Measurements from ENCODE around the gene SLC25A43.
"Not testable (repeated sequence)": the region's sequence is repeated elsewhere in the genome, so short reads cannot be mapped to it uniquely, and the experiment has no call there.

Gene SLC25A43

GRCh38 chrX:119410027-119410819 lies 11.1 kb downstream of the SLC25A43 start:
- DNase-seq, result no peak

- no peak for DNase-seq
Observed at GRCh38 chrX:119410854-119411253, 11.7 kb downstream of the SLC25A43 start.

- DNase-seq, result no peak
Observed at GRCh38 chrX:119411959-119412358, 12.8 kb downstream of the SLC25A43 start.

- no peak for DNase-seq
Observed at GRCh38 chrX:119417376-119417775, 18.2 kb downstream of the SLC25A43 start.

GRCh38 chrX:119417842-119418241 lies 18.7 kb downstream of the SLC25A43 start:
- no peak for DNase-seq

GRCh38 chrX:119419146-119419545 lies 20.0 kb downstream of the SLC25A43 start:
- DNase-seq, result no peak

- no peak for DNase-seq
Observed at GRCh38 chrX:119419898-119420297, 20.8 kb downstream of the SLC25A43 start.

GRCh38 chrX:119421016-119421705 lies 22.0 kb downstream of the SLC25A43 start:
- DNase-seq, result no peak

GRCh38 chrX:119423631-119424030 lies 24.5 kb downstream of the SLC25A43 start:
- no peak for DNase-seq

GRCh38 chrX:119424999-119425398 lies 25.9 kb downstream of the SLC25A43 start:
- no peak for DNase-seq

GRCh38 chrX:119427024-119427794 lies 28.1 kb downstream of the SLC25A43 start:
- no peak for DNase-seq

- DNase-seq, result no peak
Observed at GRCh38 chrX:119427795-119428185, 28.7 kb downstream of the SLC25A43 start.

- DNase-seq, result no peak
Observed at GRCh38 chrX:119429471-119429870, 30.3 kb downstream of the SLC25A43 start.

GRCh38 chrX:119441295-119441694 lies 42.2 kb downstream of the SLC25A43 start:
- not testable (repeated sequence) for DNase-seq

- DNase-seq, result no peak
Observed at GRCh38 chrX:119442286-119442685, 43.1 kb downstream of the SLC25A43 start.

GRCh38 chrX:119453202-119453601 lies 54.1 kb downstream of the SLC25A43 start:
- no peak for DNase-seq

- no peak for DNase-seq
Observed at GRCh38 chrX:119455264-119455663, 56.1 kb downstream of the SLC25A43 start.

GRCh38 chrX:119459181-119459580 lies 60.0 kb downstream of the SLC25A43 start:
- no peak for DNase-seq

GRCh38 chrX:119465555-119465954 lies 66.4 kb downstream of the SLC25A43 start:
- no peak for DNase-seq

GRCh38 chrX:119466970-119467369 lies 67.8 kb downstream of the SLC25A43 start:
- no peak for DNase-seq

- no peak for DNase-seq
Observed at GRCh38 chrX:119467433-119467832, 68.3 kb downstream of the SLC25A43 start.

GRCh38 chrX:119467842-119468550 lies 68.9 kb downstream of the SLC25A43 start, which contains the start of gene SLC25A5:
Gene SLC25A5 (plus strand): TSS chrX:119468444. CDS start chrX:119468516, 72 bp downstream.
- peak; percentile 89 for DNase-seq
